A549 (cell line): ENCODE results near the gene SOX6.

ENCODE experiments used
- EHMT2 ChIP-seq: fragments of 200-600 bp; sonication (generic); IDR thresholded peaks from 2 replicates; pipeline ENCODE4 v1.6.1; 2016; ENCODE audit warnings: antibody characterized with exemption, low read depth, mild to moderate bottlenecking, moderate library complexity
- POLR2A ChIP-seq: IDR thresholded peaks from 2 replicates; pipeline ENCODE4 v1.6.1; 2012; ENCODE audit warnings: mild to moderate bottlenecking, low read length
- SMC3 ChIP-seq: fragments of >200 bp; sonication (Bioruptor Twin); formaldehyde crosslinking; IDR thresholded peaks from 3 replicates; pipeline ENCODE4 v1.6.1; 2018; ENCODE audit warnings: inconsistent platforms
- ZC3H11A ChIP-seq: fragments of 450-650 bp; IDR thresholded peaks from 2 replicates; pipeline ENCODE4 v1.6.1; 2014; ENCODE audit warnings: antibody characterized with exemption, mild to moderate bottlenecking
- TF ChIP-seq, protein P1 (sequence below): IDR thresholded peaks from 2 replicates; pipeline ENCODE4 v1.6.1; 2012; ENCODE audit warnings: low read depth, borderline replicate concordance
- TF ChIP-seq, protein P2 (sequence below): fragments of 200-600 bp; sonication (generic); IDR thresholded peaks from 2 replicates; pipeline ENCODE4 v1.6.1; 2016; ENCODE audit warnings: antibody characterized with exemption, mild to moderate bottlenecking, moderate library complexity
- TF ChIP-seq, protein P3 (sequence below): IDR thresholded peaks from 2 replicates; pipeline ENCODE4 v1.6.1; 2012

DNA sequence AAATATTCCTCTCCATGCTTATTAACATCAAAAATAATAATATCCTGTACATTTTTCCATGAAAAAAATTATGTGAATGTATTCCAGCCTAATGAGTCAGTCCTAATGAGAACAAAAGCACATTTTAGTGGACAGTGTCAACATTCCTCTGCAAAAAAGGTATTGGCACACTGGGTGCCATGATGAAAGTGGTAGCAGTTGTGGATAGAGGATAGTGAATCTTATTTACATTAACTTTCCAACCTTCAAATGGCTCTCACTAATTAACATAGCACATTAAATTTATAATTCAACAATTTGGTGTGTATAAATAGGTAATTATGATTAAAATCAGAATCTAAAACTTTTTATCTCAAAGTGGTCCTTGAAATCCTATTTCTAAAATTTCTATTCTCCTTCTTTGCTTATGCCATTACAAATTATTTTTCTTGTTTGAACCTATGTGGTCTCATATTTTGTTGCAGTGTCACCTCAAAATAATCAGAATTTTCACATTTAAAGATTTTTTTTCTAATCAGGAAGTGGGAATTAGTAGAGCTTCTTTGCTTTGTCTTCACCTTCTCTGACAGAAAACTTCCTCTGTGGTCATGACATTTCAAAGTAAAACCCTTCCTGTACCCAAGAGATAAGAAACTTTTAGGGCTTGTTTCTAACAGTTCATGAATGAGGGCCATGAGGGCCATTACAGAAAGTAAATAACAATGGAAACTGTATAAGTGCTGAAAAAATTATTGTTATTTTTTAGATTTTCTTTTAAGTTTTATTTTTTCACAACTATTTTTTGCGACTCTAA lies 18.7 kb downstream of the SOX6 start:
- TF ChIP-seq, protein P1, sequence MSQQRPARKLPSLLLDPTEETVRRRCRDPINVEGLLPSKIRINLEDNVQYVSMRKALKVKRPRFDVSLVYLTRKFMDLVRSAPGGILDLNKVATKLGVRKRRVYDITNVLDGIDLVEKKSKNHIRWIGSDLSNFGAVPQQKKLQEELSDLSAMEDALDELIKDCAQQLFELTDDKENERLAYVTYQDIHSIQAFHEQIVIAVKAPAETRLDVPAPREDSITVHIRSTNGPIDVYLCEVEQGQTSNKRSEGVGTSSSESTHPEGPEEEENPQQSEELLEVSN, result no peak
- TF ChIP-seq POLR2A (no peak), ZC3H11A (no peak), SMC3 (no peak), EHMT2 (no peak)
- TF ChIP-seq, protein P2, sequence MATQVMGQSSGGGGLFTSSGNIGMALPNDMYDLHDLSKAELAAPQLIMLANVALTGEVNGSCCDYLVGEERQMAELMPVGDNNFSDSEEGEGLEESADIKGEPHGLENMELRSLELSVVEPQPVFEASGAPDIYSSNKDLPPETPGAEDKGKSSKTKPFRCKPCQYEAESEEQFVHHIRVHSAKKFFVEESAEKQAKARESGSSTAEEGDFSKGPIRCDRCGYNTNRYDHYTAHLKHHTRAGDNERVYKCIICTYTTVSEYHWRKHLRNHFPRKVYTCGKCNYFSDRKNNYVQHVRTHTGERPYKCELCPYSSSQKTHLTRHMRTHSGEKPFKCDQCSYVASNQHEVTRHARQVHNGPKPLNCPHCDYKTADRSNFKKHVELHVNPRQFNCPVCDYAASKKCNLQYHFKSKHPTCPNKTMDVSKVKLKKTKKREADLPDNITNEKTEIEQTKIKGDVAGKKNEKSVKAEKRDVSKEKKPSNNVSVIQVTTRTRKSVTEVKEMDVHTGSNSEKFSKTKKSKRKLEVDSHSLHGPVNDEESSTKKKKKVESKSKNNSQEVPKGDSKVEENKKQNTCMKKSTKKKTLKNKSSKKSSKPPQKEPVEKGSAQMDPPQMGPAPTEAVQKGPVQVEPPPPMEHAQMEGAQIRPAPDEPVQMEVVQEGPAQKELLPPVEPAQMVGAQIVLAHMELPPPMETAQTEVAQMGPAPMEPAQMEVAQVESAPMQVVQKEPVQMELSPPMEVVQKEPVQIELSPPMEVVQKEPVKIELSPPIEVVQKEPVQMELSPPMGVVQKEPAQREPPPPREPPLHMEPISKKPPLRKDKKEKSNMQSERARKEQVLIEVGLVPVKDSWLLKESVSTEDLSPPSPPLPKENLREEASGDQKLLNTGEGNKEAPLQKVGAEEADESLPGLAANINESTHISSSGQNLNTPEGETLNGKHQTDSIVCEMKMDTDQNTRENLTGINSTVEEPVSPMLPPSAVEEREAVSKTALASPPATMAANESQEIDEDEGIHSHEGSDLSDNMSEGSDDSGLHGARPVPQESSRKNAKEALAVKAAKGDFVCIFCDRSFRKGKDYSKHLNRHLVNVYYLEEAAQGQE, result no peak
- TF ChIP-seq, protein P3, sequence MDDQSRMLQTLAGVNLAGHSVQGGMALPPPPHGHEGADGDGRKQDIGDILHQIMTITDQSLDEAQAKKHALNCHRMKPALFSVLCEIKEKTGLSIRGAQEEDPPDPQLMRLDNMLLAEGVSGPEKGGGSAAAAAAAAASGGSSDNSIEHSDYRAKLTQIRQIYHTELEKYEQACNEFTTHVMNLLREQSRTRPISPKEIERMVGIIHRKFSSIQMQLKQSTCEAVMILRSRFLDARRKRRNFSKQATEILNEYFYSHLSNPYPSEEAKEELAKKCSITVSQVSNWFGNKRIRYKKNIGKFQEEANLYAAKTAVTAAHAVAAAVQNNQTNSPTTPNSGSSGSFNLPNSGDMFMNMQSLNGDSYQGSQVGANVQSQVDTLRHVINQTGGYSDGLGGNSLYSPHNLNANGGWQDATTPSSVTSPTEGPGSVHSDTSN, result no peak
